ENCODE data around the gene FAM163B.

- TF ChIP-seq CTCF (IDR thresholded peaks at IDR 0.05; ENCODE audit: insufficient read depth, low read length): no peak
- TF ChIP-seq POLR2AphosphoS5 (IDR thresholded peaks at IDR 0.05; ENCODE audit: low read depth): no peak
- no peak for TF ChIP-seq GABPA (IDR thresholded peaks at IDR 0.05; ENCODE audit: low read depth)
- no peak for TF ChIP-seq SPI1 (IDR thresholded peaks at IDR 0.05; ENCODE audit: borderline replicate concordance, low read depth)
Observed at GRCh38 chr9:133628766-133629165, 19.6 kb upstream of the FAM163B start.
